Activated CD4-positive, alpha-beta T cell treated with anti-CD3 and anti-CD28 coated beads, Interleukin-2, amount 10 ng/mL, durations not matched to agents 24 days and 14 days (primary cell): ENCODE results near the gene RAB40C. TPM values are rescaled to one million over a fixed set of nuclear protein-coding genes. Genes with fewer than 3 reads are reported as not detected.
A peak's percentile ranks its signal among the peaks of the same experiment; 100 is the strongest.

Experiments used
- DNase-seq: peaks from one replicate; pipeline ENCODE4 v3.0.0; 2022
- H3K27ac Mint-ChIP-seq: one replicate; pipeline ENCODE4 v1.8.0; 2022; ENCODE audit warnings: mild to moderate bottlenecking, mixed read lengths
- H3K27me3 Mint-ChIP-seq: one replicate; pipeline ENCODE4 v1.8.0; 2022; ENCODE audit warnings: mixed read lengths
- H3K36me3 Mint-ChIP-seq: one replicate; pipeline ENCODE4 v1.8.0; 2022; ENCODE audit warnings: low read depth, mild to moderate bottlenecking, mixed read lengths
- H3K4me1 Mint-ChIP-seq: one replicate; pipeline ENCODE4 v1.8.0; 2021; ENCODE audit warnings: mixed read lengths
- H3K4me3 Mint-ChIP-seq: one replicate; pipeline ENCODE4 v1.8.0; 2022; ENCODE audit warnings: mild to moderate bottlenecking, moderate library complexity, mixed read lengths
- H3K9me3 Mint-ChIP-seq: one replicate; pipeline ENCODE4 v1.8.0; 2021; ENCODE audit warnings: mixed read lengths
- intact Hi-C: fragments of 100-400 bp; cut with micrococcal nuclease; formaldehyde crosslinking; loops from one replicate; pipeline ENCODE4 v1.15.1; 2023
- total RNA-seq: library from RNA; stranded (reverse); gene quantifications from 2 replicates; pipeline ENCODE4 v1.2.3, GENCODE V29; 2022

The RAB40C gene
- total RNA-seq, 1 donor from 2014 or later, result 16.5 TPM

DNA sequence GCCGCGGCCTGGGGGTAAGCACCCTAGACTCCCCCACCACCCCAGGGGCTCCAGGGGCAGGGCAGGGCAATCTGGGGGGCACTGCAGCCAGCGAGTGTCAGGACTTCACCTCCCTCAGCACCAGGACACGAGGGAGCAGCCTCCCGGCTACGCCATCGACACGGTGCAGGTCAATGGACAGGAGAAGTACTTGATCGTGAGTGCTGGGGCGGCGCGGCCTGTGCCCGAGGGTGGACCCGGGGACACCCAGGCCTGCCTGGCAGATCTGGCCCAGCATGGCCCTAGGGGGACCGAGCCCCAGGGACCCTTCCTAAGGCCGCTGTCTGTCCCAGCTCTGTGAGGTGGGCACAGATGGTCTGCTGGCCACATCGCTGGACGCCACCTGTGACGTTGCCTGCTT lies 82.5 kb downstream of the RAB40C start:
- no peak for DNase-seq
- Mint-ChIP-seq H3K27ac (no peak overlapping the region), H3K27me3 (peaks cover 5% of the 10 kb centered on the region), H3K4me3 (no peak overlapping the region), H3K36me3 (peaks cover 24% of the 10 kb centered on the region), H3K4me1 (peaks cover 5% of the 10 kb centered on the region), H3K9me3 (no peaks in the 10 kb centered on the region)
- intact Hi-C loops, result no loop called here

- intact Hi-C loops, result no loop called here
- H3K27ac Mint-ChIP-seq, result no peak overlapping the region
- H3K4me3 Mint-ChIP-seq, result no peak overlapping the region
Measured at GRCh38 chr16:672851-673250, 83.0 kb downstream of the RAB40C start.

GRCh38 chr16:673399-673991 lies 83.6 kb downstream of the RAB40C start:
- no peaks in the 10 kb centered on the region for H3K9me3 Mint-ChIP-seq
- intact Hi-C loops, result no loop called here
- H3K27ac Mint-ChIP-seq, result no peak overlapping the region
- no peak for DNase-seq
- peaks cover 5% of the 10 kb centered on the region for H3K27me3 Mint-ChIP-seq
- peaks cover 3% of the 10 kb centered on the region for H3K4me1 Mint-ChIP-seq
- peaks cover 19% of the 10 kb centered on the region for H3K36me3 Mint-ChIP-seq
- H3K4me3 Mint-ChIP-seq, result no peak overlapping the region

More at GRCh38 chr16:672851-673250, 83.0 kb downstream of the RAB40C start:
- DNase-seq, result no peak
- peaks cover 3% of the 10 kb centered on the region for H3K4me1 Mint-ChIP-seq
- peaks cover 5% of the 10 kb centered on the region for H3K27me3 Mint-ChIP-seq
- no peaks in the 10 kb centered on the region for H3K9me3 Mint-ChIP-seq
- peaks cover 21% of the 10 kb centered on the region for H3K36me3 Mint-ChIP-seq

DNA sequence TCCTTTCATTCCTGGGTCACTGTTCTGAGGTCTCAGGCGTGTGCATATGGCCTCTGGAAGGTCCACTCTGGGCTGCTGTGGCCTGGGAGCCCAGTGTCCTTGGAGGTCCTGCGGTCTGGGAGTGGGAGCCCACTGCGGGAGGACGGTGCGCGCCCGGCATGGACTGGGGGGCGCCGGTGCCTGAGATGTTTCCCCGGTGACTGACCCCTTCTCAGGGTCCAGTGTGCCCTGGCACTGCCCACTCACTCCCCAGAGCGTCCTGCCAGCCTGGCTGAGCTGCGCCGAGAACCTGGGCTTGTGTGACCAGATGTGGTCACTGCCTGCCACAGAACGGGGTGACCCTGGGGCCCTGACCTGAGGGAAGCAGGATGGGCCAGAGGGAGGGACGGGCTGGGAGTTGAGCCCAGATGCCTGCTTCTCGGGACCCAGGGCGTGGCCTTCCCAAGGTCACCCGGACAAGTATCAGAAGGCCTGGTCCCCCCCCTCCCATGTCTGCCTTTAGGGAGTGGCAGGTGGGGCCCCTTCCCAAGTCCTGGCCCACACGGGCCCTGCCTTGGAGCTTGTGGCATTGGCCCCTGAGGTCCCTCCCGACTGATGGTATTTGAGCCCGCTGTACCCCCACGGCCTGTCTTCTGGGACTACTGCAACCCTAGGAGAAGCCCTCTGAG lies 84.5 kb downstream of the RAB40C start:
- peaks cover 5% of the 10 kb centered on the region for H3K4me1 Mint-ChIP-seq
- peaks cover 5% of the 10 kb centered on the region for H3K27me3 Mint-ChIP-seq
- H3K36me3 Mint-ChIP-seq, result peaks cover 17% of the 10 kb centered on the region
- no peak overlapping the region for H3K27ac Mint-ChIP-seq
- H3K4me3 Mint-ChIP-seq, result no peak overlapping the region
- no peaks in the 10 kb centered on the region for H3K9me3 Mint-ChIP-seq
- no peak for DNase-seq
- intact Hi-C loops, result no loop called here

GRCh38 chr16:674968-675883 lies 85.4 kb downstream of the RAB40C start, which contains the start of gene RHBDL1:
Gene RHBDL1 (plus strand): TSS chr16:675671. CDS start chr16:675791, 120 bp downstream.
- intact Hi-C loops, result no loop called here
- peak within 1 kb of the TSS; percentile 39 for H3K4me3 Mint-ChIP-seq
- no peaks in the 10 kb centered on the region for H3K9me3 Mint-ChIP-seq

GRCh38 chr16:675884-676564 lies 86.2 kb downstream of the RAB40C start:
- no peak overlapping the region for H3K27ac Mint-ChIP-seq
- no peak overlapping the region for H3K4me3 Mint-ChIP-seq
- H3K27me3 Mint-ChIP-seq, result peaks cover 5% of the 10 kb centered on the region
- no peak for DNase-seq
- intact Hi-C loops, result no loop called here
- H3K4me1 Mint-ChIP-seq, result peaks cover 6% of the 10 kb centered on the region
- no peaks in the 10 kb centered on the region for H3K9me3 Mint-ChIP-seq
- H3K36me3 Mint-ChIP-seq, result peaks cover 13% of the 10 kb centered on the region

More at GRCh38 chr16:674968-675883, 85.4 kb downstream of the RAB40C start, which contains the start of gene RHBDL1:
- DNase-seq, result no peak
- peaks cover 14% of the 10 kb centered on the region for H3K36me3 Mint-ChIP-seq
- peaks cover 5% of the 10 kb centered on the region for H3K4me1 Mint-ChIP-seq
- no peak within 1 kb of the TSS for H3K27ac Mint-ChIP-seq
- H3K27me3 Mint-ChIP-seq, result peaks cover 5% of the 10 kb centered on the region

- no peak for DNase-seq
- Mint-ChIP-seq H3K4me1 (peaks cover 9% of the 10 kb centered on the region), H3K36me3 (peaks cover 15% of the 10 kb centered on the region), H3K9me3 (no peaks in the 10 kb centered on the region), H3K4me3 (no peak overlapping the region), H3K27ac (no peak overlapping the region), H3K27me3 (peaks cover 5% of the 10 kb centered on the region)
- intact Hi-C loops, result no loop called here
Measured at GRCh38 chr16:676565-676902, 86.7 kb downstream of the RAB40C start.

DNA sequence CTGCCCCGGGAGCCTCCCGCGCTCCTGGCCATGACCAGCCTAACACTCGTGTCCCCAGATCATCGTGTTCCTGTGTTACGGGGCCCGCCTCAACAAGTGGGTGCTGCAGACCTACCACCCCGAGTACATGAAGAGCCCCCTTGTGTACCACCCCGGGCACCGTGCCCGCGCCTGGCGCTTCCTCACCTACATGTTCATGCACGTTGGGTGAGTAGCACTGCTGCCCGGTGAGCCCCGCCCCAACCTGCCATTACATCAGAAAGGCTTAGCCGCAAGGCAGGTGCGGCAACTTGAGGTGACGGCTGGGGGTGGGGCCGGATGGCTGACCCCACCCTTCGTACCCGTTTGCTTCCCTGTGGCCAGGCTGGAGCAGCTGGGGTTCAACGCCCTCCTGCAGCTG lies 87.0 kb downstream of the RAB40C start:
- no peak for DNase-seq
- intact Hi-C loops, result no loop called here
- Mint-ChIP-seq H3K4me3 (no peak overlapping the region), H3K27ac (no peak overlapping the region), H3K36me3 (peaks cover 19% of the 10 kb centered on the region), H3K27me3 (peaks cover 5% of the 10 kb centered on the region), H3K4me1 (peaks cover 11% of the 10 kb centered on the region), H3K9me3 (no peaks in the 10 kb centered on the region)

GRCh38 chr16:677316-678190 lies 87.7 kb downstream of the RAB40C start:
- peaks cover 5% of the 10 kb centered on the region for H3K27me3 Mint-ChIP-seq
- peaks cover 24% of the 10 kb centered on the region for H3K36me3 Mint-ChIP-seq
- H3K9me3 Mint-ChIP-seq, result no peaks in the 10 kb centered on the region
- intact Hi-C loops, result no loop called here
- H3K27ac Mint-ChIP-seq, result no peak overlapping the region
- H3K4me3 Mint-ChIP-seq, result no peak overlapping the region
- H3K4me1 Mint-ChIP-seq, result peaks cover 14% of the 10 kb centered on the region
- no peak for DNase-seq

DNA sequence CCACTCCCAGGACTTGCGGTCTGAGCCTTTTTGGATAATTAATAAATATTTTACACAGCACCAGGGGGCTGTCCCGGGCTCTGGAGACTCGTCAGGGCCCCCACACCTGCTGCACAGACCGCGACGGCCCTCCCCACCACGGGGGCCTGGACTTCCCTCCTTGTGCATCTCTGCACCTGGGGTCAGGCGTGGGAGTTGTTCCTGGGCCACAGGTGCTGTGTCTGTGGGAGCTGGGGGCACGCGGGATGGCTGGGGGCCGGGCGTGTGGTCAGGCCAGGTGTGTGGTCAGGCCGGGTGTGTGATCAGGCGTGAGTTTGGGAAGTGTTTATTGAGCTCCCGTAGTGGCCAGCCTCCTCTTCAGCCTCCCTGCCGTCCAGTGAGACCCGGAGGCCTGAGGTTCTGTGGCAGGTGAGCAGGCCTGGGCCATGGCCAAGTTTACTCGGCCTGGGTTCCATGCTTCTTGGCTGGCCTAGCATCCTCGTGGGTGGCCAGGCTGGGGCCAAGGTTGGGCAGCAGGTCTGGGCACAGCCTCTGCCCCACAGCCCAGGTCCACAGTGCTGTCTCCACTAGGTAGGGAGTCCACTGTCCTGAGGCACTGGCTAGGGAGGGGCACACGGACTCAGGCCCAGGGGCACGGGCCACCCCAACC lies 88.5 kb downstream of the RAB40C start:
- H3K27me3 Mint-ChIP-seq, result peaks cover 5% of the 10 kb centered on the region
- no peak overlapping the region for H3K27ac Mint-ChIP-seq
- H3K36me3 Mint-ChIP-seq, result peaks cover 25% of the 10 kb centered on the region
- DNase-seq, result no peak
- no peak overlapping the region for H3K4me3 Mint-ChIP-seq
- no peaks in the 10 kb centered on the region for H3K9me3 Mint-ChIP-seq
- intact Hi-C loops, result no loop called here
- peaks cover 16% of the 10 kb centered on the region for H3K4me1 Mint-ChIP-seq
